GM10847 (cell line): ENCODE data around the gene WFDC9.

Experiments
- POLR2A ChIP-seq: IDR thresholded peaks from 2 replicates; pipeline ENCODE4 v1.6.1; 2011; ENCODE audit not compliant: insufficient read length; ENCODE audit errors: extremely low read depth

Gene WFDC9

DNA sequence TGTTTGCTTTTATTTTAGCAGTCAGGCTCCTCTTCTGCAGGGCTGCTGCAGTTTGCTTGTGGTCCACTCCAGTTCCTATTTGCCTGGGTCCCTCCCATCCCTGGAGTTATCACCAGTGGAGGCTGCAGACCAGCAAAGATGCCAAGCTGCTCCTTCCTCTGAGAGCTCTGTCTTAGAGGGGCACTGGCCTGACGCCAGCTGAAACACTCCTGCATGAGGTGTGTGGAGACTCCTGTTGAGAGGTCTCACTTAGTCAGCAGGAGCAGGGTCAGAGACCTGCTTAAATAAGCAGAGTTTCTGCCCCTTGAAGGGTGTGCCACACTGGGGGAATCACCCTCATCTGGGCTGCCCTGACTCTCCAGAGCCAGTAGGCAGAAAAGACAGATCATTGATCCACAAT lies 35.8 kb downstream of the WFDC9 start:
- TF ChIP-seq POLR2A: no peak

DNA sequence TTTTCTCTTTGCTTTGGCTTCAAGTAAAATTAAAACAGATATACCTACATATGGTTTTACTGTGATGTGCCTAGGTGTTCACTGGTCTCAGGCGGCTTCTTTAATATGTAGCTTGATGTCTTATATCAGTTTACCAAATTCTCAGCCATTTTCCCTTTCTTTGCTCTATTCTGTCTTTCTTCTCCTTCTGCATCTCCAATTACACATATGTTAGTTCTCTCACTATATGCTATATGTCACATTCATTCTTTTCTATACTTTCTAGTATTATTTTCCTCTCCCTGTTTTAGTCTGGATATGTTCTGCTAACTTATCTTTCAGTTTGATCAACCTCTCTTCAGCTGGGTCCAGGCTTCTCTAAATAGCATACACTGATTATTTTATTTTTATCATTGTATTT lies 37.6 kb downstream of the WFDC9 start:
- TF ChIP-seq POLR2A: no peak

DNA sequence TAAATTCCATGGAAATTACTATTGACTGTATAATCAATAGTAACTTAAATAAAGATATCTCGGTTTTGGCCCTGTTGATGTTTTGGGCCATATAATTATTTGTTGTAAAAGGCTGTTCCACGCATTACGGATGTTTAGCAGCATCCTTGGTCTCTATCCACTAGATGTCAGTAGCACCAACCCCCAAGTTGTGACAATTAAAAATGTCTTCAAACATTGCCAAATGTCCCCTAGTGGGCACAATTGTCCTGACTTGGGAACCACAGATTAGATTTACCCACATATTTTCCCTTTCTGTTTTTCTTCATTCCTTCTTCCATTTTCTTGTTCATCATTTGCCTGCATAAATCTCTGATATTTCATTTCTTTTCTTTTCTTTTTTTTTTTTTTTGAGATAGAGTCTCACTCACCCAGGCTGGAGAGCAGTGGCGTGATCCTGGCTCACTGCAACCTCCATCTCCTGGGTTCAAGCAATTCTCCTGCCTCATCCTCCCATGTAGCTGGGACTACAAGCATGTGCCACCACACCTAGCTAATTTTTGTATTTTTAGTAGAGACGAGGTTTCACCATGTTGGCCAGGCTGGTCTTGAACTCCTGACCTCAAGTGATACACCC lies 38.4 kb downstream of the WFDC9 start:
- TF ChIP-seq POLR2A: no peak

DNA sequence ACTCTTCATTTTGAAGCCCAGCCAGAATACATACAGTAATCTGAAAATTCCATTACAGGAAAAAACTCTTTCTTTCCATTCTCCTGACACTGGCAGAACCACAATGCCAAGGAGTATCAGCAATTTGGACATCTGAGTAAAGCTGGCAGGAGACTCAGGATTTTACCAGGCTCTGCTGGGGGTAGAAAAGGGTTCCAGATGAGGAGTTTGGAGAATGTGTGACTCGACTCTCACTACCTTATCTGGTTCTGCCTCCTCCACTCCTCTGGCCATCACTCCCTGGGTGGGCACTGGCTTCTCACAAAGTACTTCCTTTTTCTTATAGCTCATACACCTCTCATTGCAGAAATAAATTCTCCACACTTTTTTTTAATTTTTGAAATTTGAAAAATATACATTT lies 41.4 kb downstream of the WFDC9 start:
- no peak for TF ChIP-seq POLR2A

DNA sequence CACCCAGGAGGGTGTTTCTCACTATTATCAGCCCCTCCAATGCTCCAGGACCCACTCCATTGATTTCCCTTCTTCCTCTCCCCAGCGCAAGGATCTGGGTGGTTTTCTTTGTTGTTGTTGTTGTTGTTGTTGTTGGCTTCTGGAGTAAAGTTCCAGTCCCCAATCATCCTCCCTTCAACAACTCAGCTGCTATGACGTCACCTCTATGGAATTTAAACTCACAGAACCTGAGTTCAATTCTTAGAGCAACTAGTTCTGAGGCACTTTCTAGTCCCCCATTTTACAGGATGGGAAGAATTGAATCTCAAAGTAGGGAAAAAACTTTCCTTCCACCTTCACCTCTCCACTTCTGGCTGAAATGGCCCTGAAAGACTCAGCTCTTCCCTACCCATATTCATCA lies 42.3 kb downstream of the WFDC9 start:
- no peak for TF ChIP-seq POLR2A

DNA sequence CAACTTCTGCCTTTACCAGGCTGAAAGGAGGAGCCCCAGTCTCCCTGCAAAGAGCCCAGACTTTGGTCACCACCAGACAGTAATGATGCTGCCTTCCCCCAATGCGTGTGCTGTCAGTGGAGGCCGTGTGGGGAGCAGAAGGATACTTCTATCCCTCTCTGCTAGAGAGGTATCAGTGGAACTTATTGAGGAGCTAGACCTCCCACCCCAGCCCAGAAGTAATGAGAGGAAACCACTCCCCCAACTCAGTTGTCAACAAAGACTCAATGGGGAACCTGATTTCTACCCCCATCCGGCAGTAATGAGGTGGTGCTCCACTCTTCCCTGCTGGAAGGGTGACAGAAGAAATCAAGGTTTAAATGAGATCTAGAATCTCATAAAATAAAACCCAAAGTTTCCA lies 47.6 kb downstream of the WFDC9 start:
- TF ChIP-seq POLR2A: no peak

DNA sequence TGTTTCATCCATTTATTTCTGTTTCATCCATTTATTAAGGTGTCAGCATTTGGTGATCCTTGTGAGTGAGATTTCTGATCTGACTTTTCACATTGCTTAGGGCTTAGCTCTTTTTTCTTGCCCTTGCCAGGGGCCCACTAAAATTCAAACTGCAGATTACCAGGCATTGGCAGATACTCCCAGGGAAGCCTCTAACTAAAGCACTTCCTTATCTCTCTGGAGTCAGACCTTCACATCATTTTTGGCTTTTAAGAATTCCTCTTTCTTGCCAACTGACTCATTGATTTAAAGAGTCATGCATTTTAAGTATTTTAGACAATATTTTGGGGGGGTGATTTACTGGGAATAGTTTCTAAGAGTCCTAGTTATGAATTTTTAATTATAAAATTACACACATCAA lies 49.4 kb downstream of the WFDC9 start:
- no peak for TF ChIP-seq POLR2A

DNA sequence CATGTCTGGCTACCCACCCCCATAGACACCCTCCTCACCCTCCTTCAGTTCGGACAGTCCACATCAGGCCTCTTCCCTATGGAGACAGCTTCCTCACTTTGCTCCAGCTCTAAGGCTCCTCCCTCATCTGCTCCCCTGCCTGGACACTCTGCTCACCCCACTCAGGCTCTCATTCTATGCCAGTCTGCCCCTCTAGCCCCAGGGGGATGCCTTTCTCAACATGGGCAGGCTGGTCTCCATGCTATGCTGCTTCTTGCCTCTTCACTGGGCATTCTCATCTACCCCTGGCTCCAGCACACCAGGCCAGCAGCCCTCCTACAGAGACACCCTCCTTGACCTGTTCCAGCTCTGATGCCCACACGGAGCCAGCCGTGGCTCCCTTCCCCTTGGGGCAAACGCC lies 51.9 kb downstream of the WFDC9 start, which contains the start of gene WFDC8:
TSS of gene WFDC8 (minus strand) at position 101 of the 400 bp plus-strand sequence. CDS start at position 64, 37 bp downstream.
- TF ChIP-seq POLR2A: no peak

DNA sequence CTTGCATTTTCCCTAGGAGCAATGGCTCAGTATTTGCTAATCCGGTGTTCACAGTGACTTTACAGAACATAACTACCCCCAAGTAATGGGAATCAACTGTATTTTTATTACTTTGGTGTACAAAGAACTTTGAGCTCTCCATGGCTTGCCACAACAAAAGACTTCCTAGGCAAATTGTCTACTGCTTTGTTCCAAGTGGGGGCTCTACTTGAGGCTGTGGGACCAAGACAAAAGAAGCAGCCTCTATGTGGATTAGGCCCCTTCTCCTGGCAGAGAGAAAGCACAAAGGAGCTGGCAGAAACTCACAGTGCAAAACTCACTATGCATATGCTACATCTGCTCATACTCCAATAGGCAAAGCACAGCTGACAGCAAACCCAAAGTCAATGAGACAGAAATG lies 52.9 kb downstream of the WFDC9 start:
- no peak for TF ChIP-seq POLR2A

DNA sequence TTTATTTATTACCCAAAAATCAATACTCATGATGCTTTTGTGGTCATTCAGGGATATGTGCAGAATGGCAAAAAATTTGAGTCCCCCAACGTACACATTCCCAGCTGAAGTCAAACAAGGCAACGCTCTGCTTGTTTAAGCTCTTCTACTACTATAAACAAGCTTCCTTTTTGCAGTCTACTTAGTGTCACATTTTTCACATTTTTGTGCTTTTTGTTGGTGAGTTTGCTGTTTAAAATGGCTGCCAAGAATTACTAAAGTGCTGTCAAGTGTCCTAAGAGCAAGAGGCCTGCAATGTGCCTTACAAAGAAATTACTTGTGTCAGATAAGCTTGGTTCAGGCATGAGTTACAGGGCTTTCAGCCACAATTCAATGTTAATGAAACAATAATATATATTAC lies 54.1 kb downstream of the WFDC9 start:
- no peak for TF ChIP-seq POLR2A

DNA sequence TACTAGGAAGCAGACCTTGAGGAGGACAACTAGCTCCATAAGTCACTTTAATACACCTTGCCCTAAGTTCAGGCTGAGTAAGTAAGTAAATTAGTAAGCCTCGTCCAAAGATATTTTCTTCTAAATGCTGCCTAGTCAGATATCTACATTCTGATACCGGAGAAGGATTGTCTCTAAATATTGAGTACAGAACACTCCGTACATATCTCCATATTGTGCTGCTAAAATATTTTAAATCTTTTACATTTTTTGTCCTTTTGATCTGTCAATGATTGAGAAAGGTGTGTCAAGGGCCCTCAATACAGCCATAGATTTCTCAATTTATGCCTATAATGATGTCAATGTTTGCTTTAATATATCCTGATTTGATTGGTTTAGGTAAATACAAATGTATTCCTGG lies 55.2 kb downstream of the WFDC9 start:
- no peak for TF ChIP-seq POLR2A

DNA sequence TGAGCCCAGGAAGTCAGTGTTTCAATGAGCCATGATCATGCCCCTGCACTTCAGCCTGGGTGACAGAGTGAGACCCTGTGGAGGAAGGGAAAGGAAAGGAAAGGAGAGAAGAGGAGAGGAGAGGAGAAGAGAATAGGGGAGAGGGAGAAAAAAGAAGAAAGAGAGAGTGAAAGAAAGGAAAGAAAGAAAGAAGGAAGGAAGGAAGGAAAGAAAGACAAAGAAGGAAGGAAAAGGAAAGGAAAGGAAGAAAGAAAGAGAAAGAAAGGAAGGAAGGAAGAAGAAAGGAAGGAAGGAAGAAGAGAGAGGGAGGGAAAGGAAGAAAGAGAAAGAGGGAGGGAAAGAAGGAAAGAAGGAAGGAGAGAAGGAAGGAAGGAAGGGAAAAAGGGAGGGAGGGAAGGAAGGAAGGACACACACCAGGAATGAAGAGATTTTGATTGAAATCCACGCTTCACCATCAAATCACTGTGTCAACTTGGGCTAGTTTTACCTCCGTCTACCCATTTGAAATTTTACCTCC lies 66.3 kb downstream of the WFDC9 start:
- no peak for TF ChIP-seq POLR2A
